Fibroblast of pulmonary artery (primary cell): Measurements from ENCODE around the gene UTY.
"Not testable (repeated sequence)": the region's sequence is repeated elsewhere in the genome, so short reads cannot be mapped to it uniquely, and the experiment has no call there.

Experiments
- DNase-seq: peaks from one replicate; pipeline ENCODE4 v3.0.0-alpha.2; 2010; ENCODE audit warnings: low read depth
- H3K4me3 ChIP-seq: replicated peaks from 2 replicates; pipeline ENCODE4 v1.5.1; 2011; ENCODE audit warnings: low read depth, mild to moderate bottlenecking, control low read depth, low read length, moderate library complexity
- TF ChIP-seq, protein P1 (sequence below): IDR thresholded peaks from 2 replicates; pipeline ENCODE4 v1.5.1; 2011; ENCODE audit warnings: mild to moderate bottlenecking, control low read depth, low read length, inconsistent platforms; ENCODE audit errors: missing control alignments

UTY gene

DNA sequence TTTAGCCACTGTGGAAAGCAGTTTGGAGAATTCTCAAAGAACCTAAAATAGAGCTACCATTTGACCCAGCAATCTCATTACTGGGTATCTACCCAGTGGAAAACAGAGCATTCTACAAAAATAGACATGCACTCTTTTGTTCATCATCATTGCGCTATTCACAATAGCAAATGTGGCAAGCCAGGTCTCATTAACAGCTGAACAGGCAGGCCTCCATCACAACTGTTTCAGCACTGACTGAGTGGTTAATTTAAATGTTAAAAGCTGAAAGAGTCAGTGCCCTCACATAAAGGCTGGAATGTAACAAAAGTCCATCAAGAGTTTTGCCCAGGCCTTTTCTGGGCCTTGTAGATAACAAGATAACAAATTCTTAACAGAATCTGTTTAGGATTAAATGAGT lies 166.9 kb downstream of the UTY start:
- DNase-seq, result no peak
- TF ChIP-seq, protein P1, sequence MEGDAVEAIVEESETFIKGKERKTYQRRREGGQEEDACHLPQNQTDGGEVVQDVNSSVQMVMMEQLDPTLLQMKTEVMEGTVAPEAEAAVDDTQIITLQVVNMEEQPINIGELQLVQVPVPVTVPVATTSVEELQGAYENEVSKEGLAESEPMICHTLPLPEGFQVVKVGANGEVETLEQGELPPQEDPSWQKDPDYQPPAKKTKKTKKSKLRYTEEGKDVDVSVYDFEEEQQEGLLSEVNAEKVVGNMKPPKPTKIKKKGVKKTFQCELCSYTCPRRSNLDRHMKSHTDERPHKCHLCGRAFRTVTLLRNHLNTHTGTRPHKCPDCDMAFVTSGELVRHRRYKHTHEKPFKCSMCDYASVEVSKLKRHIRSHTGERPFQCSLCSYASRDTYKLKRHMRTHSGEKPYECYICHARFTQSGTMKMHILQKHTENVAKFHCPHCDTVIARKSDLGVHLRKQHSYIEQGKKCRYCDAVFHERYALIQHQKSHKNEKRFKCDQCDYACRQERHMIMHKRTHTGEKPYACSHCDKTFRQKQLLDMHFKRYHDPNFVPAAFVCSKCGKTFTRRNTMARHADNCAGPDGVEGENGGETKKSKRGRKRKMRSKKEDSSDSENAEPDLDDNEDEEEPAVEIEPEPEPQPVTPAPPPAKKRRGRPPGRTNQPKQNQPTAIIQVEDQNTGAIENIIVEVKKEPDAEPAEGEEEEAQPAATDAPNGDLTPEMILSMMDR, result no peak
- H3K4me3 ChIP-seq, result no peak overlapping the region

- H3K4me3 ChIP-seq, result no peak overlapping the region
- no peak for DNase-seq
- TF ChIP-seq, protein P1, result no peak
Observed at GRCh38 chrY:13307959-13308358, 171.9 kb downstream of the UTY start.

DNA sequence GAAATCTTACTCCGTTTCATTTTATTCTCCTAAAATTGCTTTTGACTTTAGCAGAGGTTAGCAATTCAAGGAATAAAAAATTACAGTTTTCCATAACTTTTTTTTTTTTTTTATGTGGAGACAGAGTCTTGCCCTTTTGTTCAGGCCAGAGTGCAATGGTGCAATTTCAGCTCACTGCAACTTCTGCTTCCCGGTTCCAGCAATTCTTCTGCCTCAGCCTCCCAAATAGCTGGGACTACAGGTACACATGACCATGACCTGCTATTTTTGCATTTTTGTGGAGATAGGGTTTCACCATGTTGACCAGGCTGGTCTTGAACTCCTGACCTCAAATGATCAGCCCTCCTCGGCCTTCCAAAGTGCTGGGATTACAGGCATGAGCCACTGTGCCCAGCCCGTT lies 179.0 kb downstream of the UTY start:
- TF ChIP-seq, protein P1, result no peak
- no peak for DNase-seq

DNA sequence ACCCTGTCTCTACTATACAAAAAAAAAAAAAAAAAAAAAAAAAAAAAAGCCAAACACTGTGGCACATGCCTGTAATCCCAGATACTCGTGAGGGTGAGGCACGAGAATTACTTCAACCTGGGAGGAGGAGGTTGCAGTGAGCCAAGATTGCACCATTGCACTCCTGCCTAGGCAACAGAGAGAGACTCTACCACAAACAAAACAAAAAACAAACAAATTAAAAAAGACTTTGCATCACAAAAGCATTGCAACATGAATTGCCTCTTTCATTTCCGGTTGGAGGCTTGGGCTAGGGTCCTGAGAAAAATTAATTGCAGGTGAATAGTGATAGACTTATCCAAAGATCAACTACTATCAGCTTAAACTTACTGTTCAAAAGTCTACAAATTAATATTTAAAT lies 180.4 kb downstream of the UTY start:
- no peak overlapping the region for H3K4me3 ChIP-seq
- no peak for DNase-seq
- TF ChIP-seq, protein P1, result no peak

More for the DNA sequence above, 179.0 kb downstream of the UTY start:
- no peak overlapping the region for H3K4me3 ChIP-seq

GRCh38 chrY:13296176-13296890 lies 183.5 kb downstream of the UTY start:
- no peak for DNase-seq
- TF ChIP-seq, protein P1, result no peak
- no peak overlapping the region for H3K4me3 ChIP-seq

GRCh38 chrY:13295026-13295425 lies 184.8 kb downstream of the UTY start:
- DNase-seq, result no peak
- H3K4me3 ChIP-seq, result no peak overlapping the region
- TF ChIP-seq, protein P1, result no peak

GRCh38 chrY:13291199-13291598 lies 188.6 kb downstream of the UTY start:
- TF ChIP-seq, protein P1, result no peak
- DNase-seq, result no peak

DNA sequence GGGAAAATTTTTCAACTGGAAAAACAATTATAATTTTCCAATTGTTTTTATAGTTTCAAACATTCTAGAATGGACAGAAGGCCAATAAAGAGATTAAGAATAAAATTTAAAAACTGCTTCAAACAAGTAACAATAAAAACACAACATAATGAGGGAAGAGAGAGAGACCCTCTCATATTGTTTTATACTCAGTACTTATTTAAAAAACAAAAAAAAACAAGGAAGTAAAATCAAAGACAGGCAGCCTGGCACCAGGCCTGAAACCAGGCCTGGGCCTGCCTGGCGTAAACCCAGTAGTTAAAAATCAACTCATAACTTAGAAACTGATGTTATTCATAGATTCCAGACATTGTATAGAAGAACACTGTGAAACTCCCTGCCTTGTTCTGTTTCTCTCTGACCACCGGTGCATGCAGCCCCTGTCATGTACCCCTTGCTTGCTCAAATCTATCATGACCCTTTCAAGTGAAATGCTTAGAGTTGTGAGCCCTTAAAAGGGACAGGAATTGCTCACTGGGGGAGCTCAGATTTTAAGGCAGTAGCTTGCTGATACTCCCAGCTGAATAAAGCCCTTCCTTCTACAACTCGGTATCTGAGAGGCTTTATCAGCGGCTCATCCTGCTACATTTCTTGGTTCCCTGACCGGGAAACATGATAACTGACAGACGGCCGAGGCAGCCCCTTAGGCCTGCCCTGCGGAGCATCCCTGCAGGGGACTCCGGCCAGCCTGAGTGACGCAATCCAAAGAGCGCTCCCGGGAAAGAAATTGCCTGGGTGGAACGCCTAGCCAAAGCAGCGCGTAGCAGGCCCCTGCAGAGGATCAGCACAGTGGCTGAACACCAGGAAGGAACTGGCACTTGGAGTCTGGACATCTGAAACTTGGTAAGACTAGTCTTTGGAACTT lies 197.4 kb downstream of the UTY start:
- peak; percentile 45 for DNase-seq
- H3K4me3 ChIP-seq, result not testable (repeated sequence)

More at GRCh38 chrY:13291199-13291598, 188.6 kb downstream of the UTY start:
- no peak overlapping the region for H3K4me3 ChIP-seq
